Epithelial cell of proximal tubule (primary cell): ENCODE measurements around the gene TEDDM1. TPM values are rescaled to one million over a fixed set of nuclear protein-coding genes. Genes with fewer than 3 reads are reported as not detected.

Source experiments
- DNase-seq: peaks from one replicate; pipeline ENCODE4 v3.0.0-alpha.2; 2011; ENCODE audit warnings: low read depth
- H3K4me3 ChIP-seq: 2 replicates; pipeline ENCODE4 v1.5.1; 2011; ENCODE audit warnings: low read depth, mild to moderate bottlenecking, low read length
- CTCF ChIP-seq: conservative IDR thresholded peaks from 2 replicates; pipeline ENCODE4 v1.5.1; 2012; ENCODE audit warnings: low read depth, mild to moderate bottlenecking, low read length
- total RNA-seq: library from RNA; depleted of rRNA; stranded (reverse); fragments of >200 nt; gene quantifications from 2 replicates; pipeline ENCODE4 v1.2.3, GENCODE V29; 2015

TEDDM1 gene
- total RNA-seq, 1 donor from 2014 or later = not detected

- TF ChIP-seq CTCF = no peak
- DNase-seq = no peak
- H3K4me3 ChIP-seq = no peak overlapping the region
These were observed 12.9 kb downstream of the TEDDM1 start for GRCh38 chr1:182387566-182387965.

GRCh38 chr1:182386980-182387379 lies 13.5 kb downstream of the TEDDM1 start:
- TF ChIP-seq CTCF = no peak
- no peak for DNase-seq
- H3K4me3 ChIP-seq = no peak overlapping the region

- TF ChIP-seq CTCF = no peak
- no peak for DNase-seq
- H3K4me3 ChIP-seq = no peak overlapping the region
These were observed 14.3 kb downstream of the TEDDM1 start for GRCh38 chr1:182385885-182386853.

GRCh38 chr1:182384387-182384960 lies 16.0 kb downstream of the TEDDM1 start:
- H3K4me3 ChIP-seq = no peak overlapping the region
- TF ChIP-seq CTCF = no peak
- DNase-seq = no peak

GRCh38 chr1:182383934-182384333 lies 16.5 kb downstream of the TEDDM1 start:
- no peak for TF ChIP-seq CTCF
- H3K4me3 ChIP-seq = no peak overlapping the region
- no peak for DNase-seq

GRCh38 chr1:182383037-182383661 lies 17.3 kb downstream of the TEDDM1 start:
- no peak for TF ChIP-seq CTCF
- H3K4me3 ChIP-seq = no peak overlapping the region
- no peak for DNase-seq
